OCI-LY3 (cell line): ENCODE results near the gene NEU1.

Experiments used
- EZH2phosphoT487 ChIP-seq: fragments of 200-600 bp; shearing (Covaris generic); IDR thresholded peaks from 2 replicates; pipeline ENCODE4 v1.6.1; 2018; ENCODE audit warnings: antibody characterized with exemption, mixed run types, low read depth
- TF ChIP-seq, protein P1 (sequence below): fragments of 200-600, 300-600 bp; sonication (generic); IDR thresholded peaks from 2 replicates; pipeline ENCODE4 v1.5.1; 2014; ENCODE audit warnings: antibody characterized with exemption, low read length, low read depth

DNA sequence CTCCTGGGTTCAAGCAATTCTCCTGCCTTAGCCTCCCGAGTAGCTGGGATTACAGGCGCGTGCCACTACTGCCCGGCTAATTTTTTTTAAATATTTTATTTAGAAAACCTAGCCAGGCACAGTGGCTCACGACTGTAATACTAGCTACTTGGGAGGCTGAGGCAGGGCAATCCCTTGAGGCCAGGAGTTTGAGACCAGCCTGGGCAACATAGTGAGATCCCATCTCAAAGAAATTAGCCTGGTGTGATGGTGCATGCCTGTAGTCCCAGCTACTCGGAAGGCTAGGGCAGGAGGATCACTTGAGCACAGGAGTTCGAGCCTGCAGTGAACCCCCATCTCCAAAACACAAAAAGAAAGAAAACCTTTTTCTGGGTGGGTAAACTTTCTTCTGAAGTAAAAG is 13.7 kb upstream of the NEU1 start:
- TF ChIP-seq, protein P1, sequence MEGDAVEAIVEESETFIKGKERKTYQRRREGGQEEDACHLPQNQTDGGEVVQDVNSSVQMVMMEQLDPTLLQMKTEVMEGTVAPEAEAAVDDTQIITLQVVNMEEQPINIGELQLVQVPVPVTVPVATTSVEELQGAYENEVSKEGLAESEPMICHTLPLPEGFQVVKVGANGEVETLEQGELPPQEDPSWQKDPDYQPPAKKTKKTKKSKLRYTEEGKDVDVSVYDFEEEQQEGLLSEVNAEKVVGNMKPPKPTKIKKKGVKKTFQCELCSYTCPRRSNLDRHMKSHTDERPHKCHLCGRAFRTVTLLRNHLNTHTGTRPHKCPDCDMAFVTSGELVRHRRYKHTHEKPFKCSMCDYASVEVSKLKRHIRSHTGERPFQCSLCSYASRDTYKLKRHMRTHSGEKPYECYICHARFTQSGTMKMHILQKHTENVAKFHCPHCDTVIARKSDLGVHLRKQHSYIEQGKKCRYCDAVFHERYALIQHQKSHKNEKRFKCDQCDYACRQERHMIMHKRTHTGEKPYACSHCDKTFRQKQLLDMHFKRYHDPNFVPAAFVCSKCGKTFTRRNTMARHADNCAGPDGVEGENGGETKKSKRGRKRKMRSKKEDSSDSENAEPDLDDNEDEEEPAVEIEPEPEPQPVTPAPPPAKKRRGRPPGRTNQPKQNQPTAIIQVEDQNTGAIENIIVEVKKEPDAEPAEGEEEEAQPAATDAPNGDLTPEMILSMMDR, result no peak
- no peak for TF ChIP-seq EZH2phosphoT487
